Measurements from ENCODE around the gene GRPEL1. TPM values are rescaled to one million over a fixed set of nuclear protein-coding genes. Genes with fewer than 3 reads are reported as not detected.

GRPEL1 gene
- total and polyA plus RNA-seq, 8 donors, result 7.7 to 15.6 (median 11.3) TPM

- DNase-seq, result no peak
- H3K4me3 ChIP-seq, result no peak overlapping the region
- intact Hi-C loops (cut with DNase I), result no loop called here
- no peaks in the 10 kb centered on the region for H3K9me3 ChIP-seq
- TF ChIP-seq CTCF (IDR thresholded peaks at IDR 0.05), result no peak
- H3K4me1 ChIP-seq, result peaks cover 0 to 7% (median 0%) of the 10 kb centered on the region in 3 donors
- FAIRE-seq, result no peak
- no peaks in the 10 kb centered on the region for H3K27me3 ChIP-seq
- peaks cover 0 to 25% (median 6%) of the 10 kb centered on the region in 3 donors for H3K36me3 ChIP-seq
- no peak for ATAC-seq
- 87 to 90% methylated on average over 35 of the region's 35 CpGs for WGBS, 2 donors
- H3K27ac ChIP-seq, result no peak overlapping the region
Observed at GRCh38 chr4:7031558-7032449, 36.1 kb downstream of the GRPEL1 start.

- TF ChIP-seq CTCF (IDR thresholded peaks at IDR 0.05), result no peak
- no peak overlapping the region for H3K4me3 ChIP-seq
- DNase-seq (no peak), FAIRE-seq (no peak), ATAC-seq (no peak)
- 90 to 93% methylated on average over 10 of the region's 10 CpGs for WGBS, 2 donors
- intact Hi-C loops (cut with DNase I), result no loop called here
- H3K9me3 ChIP-seq, result no peaks in the 10 kb centered on the region
- no peaks in the 10 kb centered on the region for H3K27me3 ChIP-seq
- no peak overlapping the region for H3K27ac ChIP-seq
- H3K36me3 ChIP-seq, result peaks cover 0 to 25% (median 6%) of the 10 kb centered on the region in 3 donors
- peaks cover 0 to 7% (median 0%) of the 10 kb centered on the region in 3 donors for H3K4me1 ChIP-seq
Observed at GRCh38 chr4:7030856-7031255, 37.0 kb downstream of the GRPEL1 start.

GRCh38 chr4:7029921-7030320, 37.9 kb downstream of the GRPEL1 start:
- peaks cover 0 to 25% (median 6%) of the 10 kb centered on the region in 3 donors for H3K36me3 ChIP-seq
- TF ChIP-seq CTCF (IDR thresholded peaks at IDR 0.05), result no peak
- DNase-seq, result no peak
- H3K4me1 ChIP-seq, result peaks cover 0 to 1% (median 0%) of the 10 kb centered on the region in 3 donors
- no peak for FAIRE-seq
- intact Hi-C loops (cut with DNase I), result no loop called here
- no peak overlapping the region for H3K27ac ChIP-seq
- H3K4me3 ChIP-seq, result no peak overlapping the region
- H3K9me3 ChIP-seq, result no peaks in the 10 kb centered on the region
- H3K27me3 ChIP-seq, result no peaks in the 10 kb centered on the region
- WGBS, 2 donors, result 92 to 96% methylated on average over 10 of the region's 10 CpGs
- no peak for ATAC-seq

GRCh38 chr4:7029212-7029611, 38.7 kb downstream of the GRPEL1 start:
- no peak overlapping the region for H3K4me3 ChIP-seq
- intact Hi-C loops (cut with DNase I), result no loop called here
- TF ChIP-seq CTCF (IDR thresholded peaks at IDR 0.05), result no peak
- DNase-seq (no peak), FAIRE-seq (no peak), ATAC-seq (no peak)
- no peaks in the 10 kb centered on the region for H3K9me3 ChIP-seq
- 90 to 94% methylated on average over 12 of the region's 12 CpGs for WGBS, 2 donors
- H3K27me3 ChIP-seq, result no peaks in the 10 kb centered on the region
- H3K36me3 ChIP-seq, result peaks cover 0 to 25% (median 6%) of the 10 kb centered on the region in 3 donors
- no peaks in the 10 kb centered on the region for H3K4me1 ChIP-seq
- no peak overlapping the region for H3K27ac ChIP-seq

GRCh38 chr4:7027913-7028312, 40.0 kb downstream of the GRPEL1 start:
- Histone ChIP-seq H3K4me1 (no peaks in the 10 kb centered on the region), H3K4me3 (no peak overlapping the region), H3K27me3 (no peaks in the 10 kb centered on the region), H3K36me3 (peaks cover 0 to 25% (median 6%) of the 10 kb centered on the region in 3 donors), H3K9me3 (no peaks in the 10 kb centered on the region), H3K27ac (no peak overlapping the region)
- DNase-seq (no peak), ATAC-seq (no peak), FAIRE-seq (no peak)
- TF ChIP-seq CTCF (IDR thresholded peaks at IDR 0.05), result no peak
- intact Hi-C loops (cut with DNase I), result no loop called here
- WGBS, 2 donors, result 78 to 87% methylated on average over 5 of the region's 5 CpGs
